Stomach (tissue), 9 donors: ENCODE results near the gene HES6. TPM values are rescaled to one million over a fixed set of nuclear protein-coding genes. Genes with fewer than 3 reads are reported as not detected.

Source experiments
- DNase-seq, 2 donors: peaks; one replicate each; pipeline versions ENCODE4 v3.0.0 to v3.0.0-alpha.2; 2013 to 2019
- H3K27ac ChIP-seq, 5 donors: fragments of 200-600 bp in 4 of 5; sonication (generic) in 4 of 5; one replicate each; pipeline ENCODE4 v1.5.1; 2013 to 2019; ENCODE audit warnings: mild to moderate bottlenecking in 1 of 5, moderate library complexity in 1 of 5
- H3K27me3 ChIP-seq, 3 donors: fragments of 200-600 bp; sonication (generic); one replicate each; pipeline ENCODE4 v1.5.1; 2017 to 2019; ENCODE audit warnings: mixed run types in 1 of 3
- H3K36me3 ChIP-seq, 4 donors: fragments of 200-600 bp; sonication (generic); 1 replicate in 3 of 4; 2 replicates in 1 of 4; pipeline ENCODE4 v1.5.1; 2016 to 2019
- H3K4me1 ChIP-seq, 4 donors: fragments of 200-600 bp; sonication (generic); one replicate each; pipeline ENCODE4 v1.5.1; 2016 to 2019
- H3K4me3 ChIP-seq, 4 donors: fragments of 200-600 bp; sonication (generic) in 3 of 4; one replicate each; pipeline ENCODE4 v1.5.1; 2016 to 2019; ENCODE audit warnings: mild to moderate bottlenecking in 1 of 4
- H3K9me3 ChIP-seq, 4 donors: fragments of 200-600 bp; sonication (generic); one replicate each; pipeline ENCODE4 v1.5.1; 2016 to 2019
- EP300 ChIP-seq: sonication (generic); formaldehyde crosslinking; IDR thresholded peaks from one replicate; pipeline ENCODE4 v1.6.1; 2017; ENCODE audit warnings: antibody characterized with exemption
- POLR2A ChIP-seq, 4 donors: fragments of 450-650 bp; IDR thresholded peaks; one replicate each; pipeline ENCODE4 v1.6.1; 2016; ENCODE audit warnings: antibody characterized with exemption in 4 of 4, control low read depth in 2 of 4, mild to moderate bottlenecking in 1 of 4, moderate library complexity in 1 of 4
- POLR2AphosphoS5 ChIP-seq, 3 donors: sonication (generic); formaldehyde crosslinking; IDR thresholded peaks; one replicate each; pipeline ENCODE4 v1.6.1; 2016; ENCODE audit warnings: antibody characterized with exemption in 3 of 3
- WGBS, 5 donors: extraction: QIAGEN DNeasy Blood & Tissue Kit in 3 of 5; methylation state at CpG; one replicate each; pipeline versions ENCODE4 v1.1.5 to v1.1.7; 2013 to 2018; 5-methylcytosine and 5-hydroxymethylcytosine counted together
- intact Hi-C: fragments of 100-400 bp; cut with DNase I; formaldehyde crosslinking; loops from one replicate; pipeline ENCODE4 v1.15.1; 2023; ENCODE audit warnings: low total_unique reads
- polyA plus RNA-seq, 3 donors: library from polyadenylated mRNA; stranded (reverse); fragments of 200-250 nt; gene quantifications; one replicate each; pipeline ENCODE4 v1.2.3, GENCODE V29; 2013
- total RNA-seq, 5 donors: library from RNA; depleted of rRNA; stranded (reverse); fragments of >200 nt; gene quantifications; one replicate each; pipeline versions ENCODE4 v1.1.0 to v1.2.3, GENCODE V29; 2014 to 2016
- TF ChIP-seq, protein P1 (sequence below), 7 experiments: fragments of 450-650 bp in 4 of 7; fragments of 200-600 bp in 3 of 7; sonication (generic) in 3 of 7; IDR thresholded peaks; one replicate each; pipeline ENCODE4 v1.5.1; 2016 to 2019; ENCODE audit warnings: antibody characterized with exemption in 7 of 7, control low read depth in 2 of 7, mild to moderate bottlenecking in 1 of 7
- donor health status: healthy with polysubstance abuse.
- donor health status: Bipolar disorder and iron deficiency.
- donor health status: healthy.

Gene HES6
- total and polyA plus RNA-seq, 8 donors, result 6.7 to 222 (median 17.0) TPM; not detected in 1

DNA sequence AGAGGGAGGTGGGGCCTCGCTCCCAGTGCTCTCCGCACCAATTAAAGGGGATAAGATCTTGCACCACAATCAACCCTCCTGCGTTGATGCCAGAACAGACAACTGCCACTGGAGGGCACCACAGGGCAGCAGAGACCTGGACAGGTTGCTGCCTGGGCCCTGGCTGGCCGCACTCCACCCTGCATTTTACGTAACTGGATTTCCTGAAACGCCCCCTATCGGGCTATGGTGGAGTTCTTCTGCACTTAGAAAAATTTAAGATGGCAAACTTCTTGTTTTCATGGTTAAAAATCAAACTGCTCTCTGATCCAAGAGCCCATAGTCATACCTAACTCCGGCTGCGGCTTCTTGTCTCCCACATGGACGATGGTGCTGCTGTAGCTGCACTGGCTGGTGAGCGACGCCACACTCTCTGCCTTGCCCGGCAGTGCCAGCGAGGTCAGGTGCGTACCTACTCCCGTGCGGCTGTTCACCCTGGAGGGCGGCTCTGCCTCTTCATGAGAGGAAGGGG lies 16.8 kb upstream of the HES6 start:
- intact Hi-C loops, result no loop called here

DNA sequence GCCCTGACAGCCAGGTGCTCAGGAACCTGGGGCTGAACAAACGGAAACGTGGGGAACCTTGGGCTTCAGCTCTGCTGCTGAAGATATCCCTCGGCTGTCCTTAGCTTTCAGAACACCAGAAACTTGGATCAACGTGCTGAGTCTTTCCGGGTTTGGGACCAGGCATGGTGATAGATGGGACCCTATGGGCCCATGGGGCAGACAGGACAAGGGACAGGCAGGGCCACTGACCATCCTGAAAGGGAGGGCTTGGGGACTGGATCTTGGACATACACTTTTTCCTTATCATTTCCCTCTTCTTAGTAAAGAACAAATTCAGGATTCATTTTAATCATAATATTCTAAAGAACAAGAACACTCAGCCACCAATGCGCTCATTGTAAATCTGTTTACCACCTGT lies 16.3 kb upstream of the HES6 start:
- Histone ChIP-seq H3K4me1 (peaks cover 0 to 8% (median 0%) of the 10 kb centered on the region in 4 donors), H3K4me3 (no peak overlapping the region), H3K27me3 (no peaks in the 10 kb centered on the region), H3K36me3 (peaks cover 80 to 100% (median 98%) of the 10 kb centered on the region in 4 donors), H3K9me3 (no peaks in the 10 kb centered on the region), H3K27ac (no peak overlapping the region)
- DNase-seq, result no peak
- intact Hi-C loops, result no loop called here
- TF ChIP-seq POLR2A (IDR thresholded peaks at IDR 0.05), result no peak
- TF ChIP-seq POLR2AphosphoS5 (IDR thresholded peaks at IDR 0.05), result no peak
- TF ChIP-seq, protein P1, sequence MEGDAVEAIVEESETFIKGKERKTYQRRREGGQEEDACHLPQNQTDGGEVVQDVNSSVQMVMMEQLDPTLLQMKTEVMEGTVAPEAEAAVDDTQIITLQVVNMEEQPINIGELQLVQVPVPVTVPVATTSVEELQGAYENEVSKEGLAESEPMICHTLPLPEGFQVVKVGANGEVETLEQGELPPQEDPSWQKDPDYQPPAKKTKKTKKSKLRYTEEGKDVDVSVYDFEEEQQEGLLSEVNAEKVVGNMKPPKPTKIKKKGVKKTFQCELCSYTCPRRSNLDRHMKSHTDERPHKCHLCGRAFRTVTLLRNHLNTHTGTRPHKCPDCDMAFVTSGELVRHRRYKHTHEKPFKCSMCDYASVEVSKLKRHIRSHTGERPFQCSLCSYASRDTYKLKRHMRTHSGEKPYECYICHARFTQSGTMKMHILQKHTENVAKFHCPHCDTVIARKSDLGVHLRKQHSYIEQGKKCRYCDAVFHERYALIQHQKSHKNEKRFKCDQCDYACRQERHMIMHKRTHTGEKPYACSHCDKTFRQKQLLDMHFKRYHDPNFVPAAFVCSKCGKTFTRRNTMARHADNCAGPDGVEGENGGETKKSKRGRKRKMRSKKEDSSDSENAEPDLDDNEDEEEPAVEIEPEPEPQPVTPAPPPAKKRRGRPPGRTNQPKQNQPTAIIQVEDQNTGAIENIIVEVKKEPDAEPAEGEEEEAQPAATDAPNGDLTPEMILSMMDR (IDR thresholded peaks at IDR 0.05), result no peak
- TF ChIP-seq EP300, result no peak
- 84 to 94% (median 90%) methylated on average over 6 of the region's 6 CpGs for WGBS, 5 donors

More for the DNA sequence above, 16.8 kb upstream of the HES6 start:
- 53 to 69% (median 57%) methylated on average over 16 to 18 of the region's 18 CpGs for WGBS, 5 donors
- H3K4me3 ChIP-seq, result no peak overlapping the region
- no peak for TF ChIP-seq POLR2A (IDR thresholded peaks at IDR 0.05)
- peak in 1 of 3 donors; percentile 59 for TF ChIP-seq POLR2AphosphoS5 (IDR thresholded peaks at IDR 0.05)
- TF ChIP-seq, protein P1 (IDR thresholded peaks at IDR 0.05), result peak in 5 of 7 experiments; percentile 67 to 94 (median 75)
- H3K4me1 ChIP-seq, result peaks cover 0 to 8% (median 0%) of the 10 kb centered on the region in 4 donors
- peak; percentile 92 to 94 for DNase-seq
- no peaks in the 10 kb centered on the region for H3K9me3 ChIP-seq
- no peaks in the 10 kb centered on the region for H3K27me3 ChIP-seq
- H3K36me3 ChIP-seq, result peaks cover 80 to 100% (median 98%) of the 10 kb centered on the region in 4 donors
- no peak overlapping the region for H3K27ac ChIP-seq

DNA sequence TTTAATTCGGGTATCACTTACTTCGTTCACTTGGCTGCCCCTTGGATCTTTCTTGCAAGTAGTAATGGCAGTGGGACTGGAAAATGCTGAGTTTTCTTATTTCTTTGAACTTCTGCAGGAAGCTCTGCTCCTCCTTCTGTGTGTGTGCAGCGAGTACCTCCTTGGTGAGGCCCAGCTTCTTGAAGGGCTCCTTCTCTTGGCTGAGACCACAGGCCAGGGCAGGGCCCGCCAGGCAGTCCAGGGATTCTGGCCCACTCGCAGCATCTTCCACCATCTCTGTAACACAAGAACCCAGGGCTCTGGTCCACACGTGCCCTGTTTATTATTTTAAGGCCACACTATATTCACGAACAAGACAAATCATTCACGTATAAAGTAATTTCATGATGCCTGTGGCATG lies 15.8 kb upstream of the HES6 start:
- H3K27me3 ChIP-seq, result no peaks in the 10 kb centered on the region
- intact Hi-C loops, result no loop called here
- H3K4me3 ChIP-seq, result no peak overlapping the region
- no peak overlapping the region for H3K27ac ChIP-seq
- TF ChIP-seq, protein P1 (IDR thresholded peaks at IDR 0.05), result no peak
- TF ChIP-seq POLR2AphosphoS5 (IDR thresholded peaks at IDR 0.05), result no peak
- H3K4me1 ChIP-seq, result peaks cover 0 to 8% (median 0%) of the 10 kb centered on the region in 4 donors
- H3K9me3 ChIP-seq, result no peaks in the 10 kb centered on the region
- no peak for DNase-seq
- peaks cover 80 to 100% (median 98%) of the 10 kb centered on the region in 4 donors for H3K36me3 ChIP-seq
- whole genome bisulfite sequencing, 5 donors, result 90 to 97% (median 94%) methylated on average over 8 of the region's 8 CpGs

DNA sequence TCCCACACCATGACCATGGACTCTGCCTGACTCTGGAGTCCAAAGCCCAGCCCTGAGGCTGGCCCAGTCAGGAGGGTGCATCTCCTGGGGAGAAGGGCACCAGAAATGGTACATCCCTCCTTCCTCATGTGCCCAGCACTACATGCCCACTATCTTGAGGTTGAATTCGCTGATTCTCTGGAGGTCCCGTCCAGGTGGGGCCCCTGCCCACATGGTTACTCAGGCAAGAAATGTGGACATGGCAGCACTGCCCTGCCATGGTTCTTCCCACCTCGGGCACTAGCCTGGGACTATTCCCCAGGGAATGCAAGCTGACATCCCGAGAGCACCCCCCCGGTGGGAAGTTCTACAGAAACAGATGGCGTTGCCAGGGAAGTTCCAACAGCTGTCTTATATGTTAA lies 15.3 kb upstream of the HES6 start:
- Histone ChIP-seq H3K36me3 (peaks cover 83 to 100% (median 98%) of the 10 kb centered on the region in 4 donors), H3K4me1 (peaks cover 0 to 8% (median 0%) of the 10 kb centered on the region in 4 donors), H3K27ac (no peak overlapping the region), H3K9me3 (no peaks in the 10 kb centered on the region), H3K27me3 (no peaks in the 10 kb centered on the region), H3K4me3 (no peak overlapping the region)
- no peak for DNase-seq
- TF ChIP-seq, protein P1 (IDR thresholded peaks at IDR 0.05), result no peak
- no peak for TF ChIP-seq POLR2A (IDR thresholded peaks at IDR 0.05)
- no peak for TF ChIP-seq POLR2AphosphoS5 (IDR thresholded peaks at IDR 0.05)
- 88 to 98% (median 94%) methylated on average over 4 to 6 of the region's 6 CpGs for WGBS, 5 donors
- intact Hi-C loops, result no loop called here
